Activated effector memory CD4-positive, alpha-beta T cell treated with anti-CD3 and anti-CD28 coated beads, Interleukin-2, amount 50 U/mL, for 16 hours (primary cell): ENCODE data around the gene SPAG6.

Experiments
- DNase-seq: peaks from one replicate; pipeline ENCODE4 v3.0.0-alpha.2; 2020

SPAG6 gene

GRCh38 chr10:22322641-22323160, 22.6 kb upstream of the SPAG6 start:
- DNase-seq: no peak

DNA sequence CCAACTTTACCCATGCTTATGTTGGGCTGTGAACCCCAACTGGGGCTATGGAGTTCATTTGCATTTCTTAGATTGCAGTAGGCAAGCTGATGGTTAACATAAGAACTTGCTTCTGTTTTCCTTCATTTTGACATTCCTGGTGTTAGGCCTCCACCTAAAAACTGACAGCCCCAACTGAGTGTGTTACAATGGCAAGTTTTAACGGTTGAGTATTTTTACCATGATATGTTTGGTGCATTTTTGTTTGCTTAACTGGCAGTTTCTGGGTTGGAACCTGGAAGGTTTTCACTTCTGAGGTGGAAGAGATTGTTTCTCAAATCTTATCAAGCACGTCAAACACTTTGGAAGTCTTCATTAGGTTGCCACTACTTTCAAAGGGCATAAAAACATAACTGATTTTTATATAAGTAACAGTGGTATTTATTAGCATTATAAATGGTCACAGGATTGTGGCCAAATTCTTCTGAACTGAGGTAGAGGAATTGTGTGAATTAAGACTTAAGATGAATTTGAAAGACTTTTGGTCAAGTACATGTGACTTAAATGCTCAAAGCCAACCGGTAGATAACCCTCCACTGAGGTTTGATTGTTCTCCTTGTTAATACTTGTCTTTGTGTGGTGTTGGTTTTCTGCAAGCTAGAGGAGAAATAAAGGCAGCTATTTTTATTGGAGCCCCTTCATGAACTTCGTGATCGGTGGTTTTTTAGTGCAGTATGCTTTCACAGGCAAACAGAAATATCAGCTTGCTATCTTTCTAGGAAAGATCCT, 21.6 kb upstream of the SPAG6 start:
- no peak for DNase-seq

- no peak for DNase-seq
Measured at GRCh38 chr10:22324413-22324812, 20.9 kb upstream of the SPAG6 start.

GRCh38 chr10:22324893-22325271, 20.4 kb upstream of the SPAG6 start:
- DNase-seq: no peak

GRCh38 chr10:22325272-22326144, 19.8 kb upstream of the SPAG6 start:
- peak; percentile 91 for DNase-seq

DNA sequence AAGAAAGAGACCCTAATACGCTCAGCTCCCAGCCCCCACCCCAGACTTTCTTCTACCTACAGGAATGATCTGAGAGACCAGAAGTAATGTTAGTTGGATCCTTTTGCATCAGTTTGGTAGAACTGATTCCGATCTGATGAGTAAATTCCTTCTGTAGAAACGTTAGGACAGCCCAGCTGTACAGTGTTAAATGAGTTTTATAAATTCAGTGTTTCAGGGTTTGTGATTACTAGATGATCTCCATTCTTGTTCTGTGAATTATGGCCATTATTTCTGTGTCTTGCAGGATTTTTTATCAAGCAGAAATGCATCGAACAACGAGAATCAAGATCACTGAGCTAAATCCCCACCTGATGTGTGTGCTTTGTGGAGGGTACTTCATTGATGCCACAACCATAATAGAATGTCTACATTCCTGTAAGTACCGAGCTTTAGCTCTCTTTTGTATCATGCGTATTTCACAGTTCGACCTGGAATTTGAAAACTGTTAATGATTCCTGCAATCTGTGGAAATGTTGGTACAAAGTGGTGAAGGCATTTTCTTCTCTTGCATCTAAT, 19.1 kb upstream of the SPAG6 start:
- no peak for DNase-seq

DNA sequence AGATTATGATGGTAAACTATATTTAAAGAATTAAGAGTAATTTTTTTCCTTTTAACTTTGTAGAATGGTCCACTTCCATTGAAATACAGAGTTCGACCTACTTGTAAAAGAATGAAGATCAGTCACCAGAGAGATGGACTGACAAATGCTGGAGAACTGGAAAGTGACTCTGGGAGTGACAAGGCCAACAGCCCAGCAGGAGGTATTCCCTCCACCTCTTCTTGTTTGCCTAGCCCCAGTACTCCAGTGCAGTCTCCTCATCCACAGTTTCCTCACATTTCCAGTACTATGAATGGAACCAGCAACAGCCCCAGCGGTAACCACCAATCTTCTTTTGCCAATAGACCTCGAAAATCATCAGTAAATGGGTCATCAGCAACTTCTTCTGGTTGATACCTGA, 16.1 kb upstream of the SPAG6 start:
- no peak for DNase-seq

DNA sequence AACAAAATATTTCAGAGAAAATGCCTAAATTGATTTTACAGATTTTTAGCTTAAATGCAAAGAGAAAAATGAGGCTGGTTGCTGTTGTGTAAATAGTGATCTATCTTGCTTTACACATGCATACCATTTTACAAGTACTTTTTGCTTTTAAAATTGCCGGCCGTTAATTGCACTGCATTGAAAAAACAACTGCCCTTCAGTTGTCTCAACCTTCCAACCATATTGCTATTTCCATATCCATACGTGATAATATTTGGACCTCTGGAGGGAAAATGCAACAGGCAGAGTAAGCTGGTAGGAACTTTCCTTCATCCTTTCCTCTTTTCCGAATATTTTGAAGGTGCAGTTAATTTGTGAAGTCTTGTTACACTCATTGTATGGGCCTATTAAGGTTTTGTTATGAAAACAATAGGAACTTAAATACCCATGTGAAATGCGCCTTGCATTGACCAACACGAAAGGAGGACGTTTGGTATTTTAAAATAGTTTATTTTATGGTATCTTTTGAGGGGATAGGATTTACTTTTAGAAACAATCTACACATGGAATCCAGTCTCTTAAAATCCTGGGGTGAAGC, 13.1 kb upstream of the SPAG6 start:
- no peak for DNase-seq

- peak; percentile 67 for DNase-seq
Measured at GRCh38 chr10:22333167-22333974, 11.9 kb upstream of the SPAG6 start.

DNA sequence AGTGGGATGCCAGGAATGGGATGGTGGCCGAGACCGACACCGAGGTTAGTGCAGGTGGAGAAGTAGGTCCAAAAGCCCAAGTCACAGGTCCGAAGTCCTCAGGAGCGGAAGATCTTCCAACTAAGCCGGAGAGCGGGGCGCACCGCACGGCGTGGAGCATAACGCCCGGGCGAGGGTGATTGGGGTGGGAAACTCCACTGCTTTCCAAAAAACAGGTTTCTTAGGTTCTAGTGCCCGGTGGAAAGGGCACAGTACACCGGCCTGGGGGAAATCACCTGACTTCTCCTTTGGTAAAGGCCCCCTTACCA, 11.4 kb upstream of the SPAG6 start:
- no peak for DNase-seq

- DNase-seq: peak; percentile 61
Measured at GRCh38 chr10:22334414-22335172, 10.7 kb upstream of the SPAG6 start.

GRCh38 chr10:22335173-22335933, 9.9 kb upstream of the SPAG6 start:
- DNase-seq: peak; percentile 88

DNA sequence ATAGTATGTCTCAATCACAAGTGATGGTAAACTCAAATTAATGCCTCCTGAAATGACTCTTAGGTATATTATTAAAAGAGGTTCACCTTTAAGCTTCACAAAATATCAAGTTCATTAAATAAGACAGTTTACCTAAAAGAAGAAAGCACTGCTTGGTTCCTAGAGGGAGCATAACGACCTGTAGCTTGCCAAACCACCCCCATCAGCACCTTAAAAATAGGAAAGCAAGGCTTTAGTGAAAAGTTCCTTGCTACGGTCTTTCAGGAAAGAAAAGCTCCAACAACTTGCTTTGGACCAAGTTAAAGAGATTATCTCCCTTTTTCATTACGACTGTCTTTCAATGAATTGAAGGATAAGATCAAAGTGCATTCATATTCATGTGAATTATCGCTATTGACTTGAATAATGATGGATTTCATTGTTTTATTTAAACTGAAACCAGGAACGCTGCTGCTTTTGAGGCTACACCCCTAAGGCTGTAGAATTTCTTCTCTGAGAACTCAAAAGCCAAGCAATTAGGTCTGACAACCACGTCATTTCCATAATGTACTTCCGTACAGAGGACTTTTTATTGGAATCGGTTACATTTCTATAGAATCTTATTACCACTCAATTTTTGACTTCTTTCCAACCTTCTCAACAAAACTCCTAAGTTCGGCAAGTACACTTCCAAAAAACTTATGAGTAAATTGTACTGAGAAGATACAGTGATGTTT, 7.0 kb upstream of the SPAG6 start:
- DNase-seq: no peak

GRCh38 chr10:22338931-22339330, 6.4 kb upstream of the SPAG6 start:
- DNase-seq: no peak

- no peak for DNase-seq
Measured at GRCh38 chr10:22339761-22340328, 5.5 kb upstream of the SPAG6 start.

DNA sequence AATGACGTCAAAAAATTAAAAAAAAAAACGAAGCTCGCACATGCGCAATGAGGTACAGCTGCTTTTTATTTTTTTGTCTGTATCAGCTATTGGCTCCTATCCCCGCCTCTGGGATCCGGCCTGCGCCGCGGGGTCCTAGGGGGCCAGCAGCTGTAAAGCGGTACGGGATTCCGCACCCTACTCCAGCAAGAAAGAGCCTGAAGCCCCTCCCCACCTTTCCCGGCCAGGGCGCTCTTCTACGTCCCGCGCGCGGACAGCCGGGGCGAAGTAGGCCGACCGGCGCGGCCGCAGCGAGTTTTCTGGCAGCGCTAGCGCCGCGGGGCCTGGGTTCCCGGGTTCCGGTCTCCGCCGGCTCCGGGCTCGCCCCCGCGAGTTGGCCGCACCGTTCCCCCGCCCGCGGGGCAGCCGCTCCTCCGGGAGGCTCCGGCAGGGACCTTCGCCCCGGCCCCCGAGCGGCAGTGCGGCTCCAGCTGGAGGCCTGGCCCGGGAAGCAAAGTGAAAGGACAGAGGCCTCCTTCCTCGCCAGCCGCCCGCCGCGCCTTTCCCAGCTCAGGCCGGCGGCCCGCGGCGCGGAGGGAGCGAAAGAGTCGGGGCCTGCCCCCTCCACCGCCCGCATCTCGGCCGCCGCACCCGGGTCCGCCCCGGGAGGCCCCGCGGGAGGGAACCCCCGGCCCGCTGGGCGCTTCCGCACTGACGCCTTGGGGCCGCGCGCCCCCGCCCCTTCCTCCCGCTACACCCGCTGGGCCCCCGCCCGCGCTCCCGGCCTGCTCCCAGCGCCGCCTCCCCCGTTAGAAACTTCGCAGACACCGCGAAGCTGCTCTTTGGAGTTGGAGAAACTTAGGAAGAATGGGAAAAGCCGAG, 4.7 kb upstream of the SPAG6 start:
- DNase-seq: peak; percentile 85

- no peak for DNase-seq
Measured at GRCh38 chr10:22341190-22341925, 3.9 kb upstream of the SPAG6 start.

DNA sequence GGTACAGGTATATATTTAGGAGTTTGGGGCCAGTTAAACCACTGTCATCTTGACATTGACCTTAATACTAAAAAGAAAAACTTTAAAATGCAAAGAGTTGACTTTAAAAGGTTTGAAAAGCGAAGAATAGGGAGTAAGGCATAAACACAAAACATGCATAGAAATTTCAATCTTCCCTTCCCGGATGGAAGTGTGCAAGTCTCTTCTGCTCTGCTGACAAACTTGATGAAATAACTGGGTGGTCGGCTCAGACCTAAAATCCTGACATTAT, 3.4 kb upstream of the SPAG6 start:
- no peak for DNase-seq

DNA sequence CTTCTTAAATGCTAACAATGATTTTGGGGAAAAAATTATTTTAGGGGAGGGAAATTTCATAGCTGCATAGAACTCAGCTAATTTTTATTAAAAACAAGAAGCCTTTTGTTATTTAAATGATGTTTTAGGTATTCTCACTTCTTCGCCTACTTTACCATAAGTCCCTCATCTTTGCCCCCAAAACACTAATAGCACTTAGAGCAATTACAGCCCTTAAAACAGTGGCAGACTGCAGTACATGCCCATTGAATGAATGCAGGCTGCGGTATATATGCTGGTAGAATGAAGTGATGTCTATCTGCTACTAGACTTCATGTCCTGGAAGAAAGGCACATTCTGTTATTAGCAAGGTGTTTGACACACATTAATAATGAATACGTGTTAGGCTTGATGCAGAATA, 2.9 kb upstream of the SPAG6 start:
- DNase-seq: no peak
